Gastrocnemius medialis (tissue), 4 donors: ENCODE measurements around the gene RARA. TPM values are rescaled to one million over a fixed set of nuclear protein-coding genes. Genes with fewer than 3 reads are reported as not detected.
A peak's percentile ranks its signal among the peaks of the same experiment; 100 is the strongest.

Experiments
- ATAC-seq, 2 donors: fragments of 150-250 bp; one replicate each; pipeline ENCODE4 v1.9.1; 2016
- DNase-seq, 2 donors: peaks; one replicate each; pipeline ENCODE4 v3.0.0-alpha.2; 2019
- H3K27ac ChIP-seq, 4 donors: fragments of 200-600 bp; sonication (generic); 1 replicate in 1 of 4; 2 replicates in 3 of 4; pipeline ENCODE4 v1.5.1; 2016 to 2018; ENCODE audit warnings: mild to moderate bottlenecking in 2 of 4, moderate library complexity in 1 of 4
- H3K27me3 ChIP-seq, 3 donors: fragments of 200-600 bp; sonication (generic) in 2 of 3; 1 replicate in 1 of 3; 2 replicates in 2 of 3; pipeline versions ENCODE4 v1.5.1 to v1.6.0; 2016 to 2019; ENCODE audit warnings: mild to moderate bottlenecking in 1 of 3, moderate library complexity in 1 of 3
- H3K36me3 ChIP-seq, 2 donors: fragments of 200-600 bp; sonication (generic) in 1 of 2; one replicate each; pipeline ENCODE4 v1.5.1; 2017 to 2018
- H3K4me1 ChIP-seq, 2 donors: fragments of 200-600 bp; sonication (generic) in 1 of 2; one replicate each; pipeline ENCODE4 v1.5.1; 2016 to 2017; ENCODE audit warnings: mild to moderate bottlenecking in 2 of 2
- H3K4me3 ChIP-seq, 4 donors: fragments of 200-600 bp; sonication (generic) in 3 of 4; 1 replicate in 1 of 4; 2 replicates in 3 of 4; pipeline ENCODE4 v1.5.1; 2016 to 2019; ENCODE audit warnings: mild to moderate bottlenecking in 2 of 4
- H3K9me3 ChIP-seq, 3 donors: fragments of 200-600 bp; sonication (generic) in 2 of 3; 1 replicate in 1 of 3; 2 replicates in 2 of 3; pipeline ENCODE4 v1.5.1; 2016 to 2019
- POLR2A ChIP-seq, 2 donors: fragments of 450-650 bp; IDR thresholded peaks; one replicate each; pipeline ENCODE4 v1.6.1; 2017; ENCODE audit warnings: antibody characterized with exemption in 2 of 2, mild to moderate bottlenecking in 2 of 2, moderate library complexity in 2 of 2
- in situ Hi-C, 4 donors: fragments of 200-750 bp; cut with MboI; loops; one replicate each; pipeline versions ENCODE4 v1.15.0 to v1.8.0; 2017; ENCODE audit warnings: low sequenced_read_pairs in 4 of 4
- intact Hi-C: fragments of 100-400 bp; cut with DNase I; formaldehyde crosslinking; loops from one replicate; pipeline ENCODE4 v1.15.1; 2023; ENCODE audit warnings: low total_unique reads
- total RNA-seq, 4 donors: library from RNA; depleted of rRNA; stranded (reverse); fragments of >200 nt; gene quantifications; one replicate each; pipeline versions ENCODE4 v1.1.0 to v1.2.3, GENCODE V29; 2016
- TF ChIP-seq, protein P1 (sequence below), 5 experiments: fragments of 450-650 bp in 3 of 5; fragments of 200-600 bp in 2 of 5; sonication (generic) in 2 of 5; IDR thresholded peaks in 4 of 5; conservative IDR thresholded peaks in 1 of 5; 1 replicate in 4 of 5; 2 replicates in 1 of 5; pipeline ENCODE4 v1.5.1; 2016 to 2019; ENCODE audit warnings: antibody characterized with exemption in 5 of 5, mild to moderate bottlenecking in 3 of 5, moderate library complexity in 3 of 5

The RARA gene
- total RNA-seq, 4 donors from 2014 or later: 20.3 to 67.0 (median 48.4) TPM

DNA sequence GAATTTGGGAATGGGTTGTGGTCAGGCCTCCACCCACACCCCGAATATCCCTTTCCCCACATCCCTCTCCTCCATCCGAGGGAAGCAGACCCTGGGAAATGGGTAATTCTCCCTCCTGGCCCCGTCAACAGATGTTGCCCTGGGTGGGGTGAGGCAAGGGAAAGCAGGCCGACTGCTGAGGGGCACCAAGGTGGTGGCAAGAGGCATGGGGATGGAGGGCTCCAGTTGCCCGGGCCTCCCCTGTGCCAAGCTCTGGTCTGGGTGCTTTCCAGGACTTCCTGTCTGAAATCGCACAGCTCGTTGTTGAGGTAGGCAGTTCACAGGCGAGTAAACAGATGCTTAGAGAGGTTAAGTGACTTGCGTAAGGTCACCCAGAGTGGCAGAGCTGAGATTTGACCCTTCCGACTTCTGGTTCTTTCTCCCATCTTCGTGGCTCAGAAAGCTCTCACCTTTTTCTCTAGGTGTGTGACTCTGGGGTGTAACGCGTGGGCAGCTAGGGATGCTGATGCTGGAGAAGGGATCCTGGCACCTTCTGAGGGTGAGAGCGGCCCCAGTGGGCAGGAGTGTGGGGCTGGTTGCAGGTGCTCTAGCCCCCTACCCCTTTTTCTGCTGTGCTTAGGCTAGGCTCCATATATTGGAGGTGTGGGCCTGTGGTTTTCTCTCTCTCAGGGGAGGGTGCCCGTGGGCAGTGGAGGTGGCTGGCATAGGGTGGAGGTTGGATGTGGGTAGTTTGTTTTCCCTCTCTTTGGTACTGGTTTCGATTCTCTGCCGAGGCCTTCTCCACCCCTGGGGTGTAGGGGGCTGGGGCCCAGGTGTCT lies 17.2 kb downstream of the RARA start:
- Histone ChIP-seq H3K9me3 (no peaks in the 10 kb centered on the region), H3K4me1 (peaks cover 100% of the 10 kb centered on the region in 2 donors), H3K27ac (peak overlapping the region; percentile 95 to 100 (median 98)), H3K4me3 (peak overlapping the region in 1 of 4 donors; percentile 6), H3K27me3 (no peaks in the 10 kb centered on the region), H3K36me3 (no peaks in the 10 kb centered on the region)
- no peak for ATAC-seq
- intact Hi-C loops (no loop called here), in situ Hi-C loops (no loop called here)
- peak in 1 of 2 donors; percentile 72 for DNase-seq
- TF ChIP-seq, protein P1, sequence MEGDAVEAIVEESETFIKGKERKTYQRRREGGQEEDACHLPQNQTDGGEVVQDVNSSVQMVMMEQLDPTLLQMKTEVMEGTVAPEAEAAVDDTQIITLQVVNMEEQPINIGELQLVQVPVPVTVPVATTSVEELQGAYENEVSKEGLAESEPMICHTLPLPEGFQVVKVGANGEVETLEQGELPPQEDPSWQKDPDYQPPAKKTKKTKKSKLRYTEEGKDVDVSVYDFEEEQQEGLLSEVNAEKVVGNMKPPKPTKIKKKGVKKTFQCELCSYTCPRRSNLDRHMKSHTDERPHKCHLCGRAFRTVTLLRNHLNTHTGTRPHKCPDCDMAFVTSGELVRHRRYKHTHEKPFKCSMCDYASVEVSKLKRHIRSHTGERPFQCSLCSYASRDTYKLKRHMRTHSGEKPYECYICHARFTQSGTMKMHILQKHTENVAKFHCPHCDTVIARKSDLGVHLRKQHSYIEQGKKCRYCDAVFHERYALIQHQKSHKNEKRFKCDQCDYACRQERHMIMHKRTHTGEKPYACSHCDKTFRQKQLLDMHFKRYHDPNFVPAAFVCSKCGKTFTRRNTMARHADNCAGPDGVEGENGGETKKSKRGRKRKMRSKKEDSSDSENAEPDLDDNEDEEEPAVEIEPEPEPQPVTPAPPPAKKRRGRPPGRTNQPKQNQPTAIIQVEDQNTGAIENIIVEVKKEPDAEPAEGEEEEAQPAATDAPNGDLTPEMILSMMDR (IDR thresholded peaks at IDR 0.05 in 4 of 5, conservative IDR thresholded peaks at IDR 0.05 in 1 of 5): no peak
- no peak for TF ChIP-seq POLR2A (IDR thresholded peaks at IDR 0.05)

DNA sequence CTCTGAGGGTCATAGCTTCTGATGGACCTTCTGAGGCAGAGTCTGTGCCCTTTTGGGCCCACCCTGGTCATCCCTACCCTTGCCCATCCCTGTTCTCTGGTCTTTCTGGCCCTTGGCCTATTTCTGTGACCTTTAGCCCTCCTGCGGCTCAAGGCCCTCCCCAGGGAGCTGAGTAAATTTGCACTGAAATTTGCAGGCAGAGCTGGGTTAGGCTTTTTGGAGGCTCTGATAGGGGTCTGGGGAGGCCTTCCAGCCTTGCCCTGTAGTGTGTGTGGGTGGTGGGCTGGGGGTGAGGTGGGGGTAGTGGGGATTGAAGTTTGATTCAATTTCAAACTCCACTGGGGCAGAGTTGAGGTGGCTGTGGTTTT lies 17.8 kb downstream of the RARA start:
- intact Hi-C loops (no loop called here), in situ Hi-C loops (no loop called here)
- H3K4me1 ChIP-seq: peaks cover 100% of the 10 kb centered on the region in 2 donors
- peak overlapping the region; percentile 95 to 100 (median 98) for H3K27ac ChIP-seq
- DNase-seq (no peak), ATAC-seq (no peak)
- no peak for TF ChIP-seq POLR2A (IDR thresholded peaks at IDR 0.05)
- H3K27me3 ChIP-seq: no peaks in the 10 kb centered on the region
- no peaks in the 10 kb centered on the region for H3K9me3 ChIP-seq
- H3K36me3 ChIP-seq: no peaks in the 10 kb centered on the region
- peak overlapping the region in 1 of 4 donors; percentile 6 for H3K4me3 ChIP-seq

DNA sequence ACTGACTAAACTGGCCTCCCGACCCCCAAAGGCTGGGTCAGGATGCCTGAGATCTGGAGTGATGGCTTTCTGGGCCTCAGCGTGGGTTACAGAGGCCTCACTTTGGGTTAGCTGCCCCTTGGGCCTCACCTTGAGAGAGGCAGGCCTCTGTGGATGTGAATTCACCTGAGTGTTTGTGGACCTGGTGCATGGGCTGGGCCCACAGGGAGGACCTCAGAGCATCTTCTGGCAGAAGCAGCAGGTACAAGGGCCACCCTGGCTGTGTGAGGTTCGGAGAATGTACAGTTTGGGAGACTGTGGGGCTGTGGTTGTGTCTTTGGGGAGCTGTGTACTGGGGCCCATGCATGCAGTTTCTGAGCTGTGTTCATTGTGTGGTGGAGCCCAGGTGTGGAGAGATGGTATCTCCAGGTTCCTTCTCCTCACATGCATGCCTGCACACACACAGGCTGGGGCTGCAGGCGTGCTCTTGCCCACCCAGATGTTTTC lies 18.3 kb downstream of the RARA start:
- no peaks in the 10 kb centered on the region for H3K27me3 ChIP-seq
- no peaks in the 10 kb centered on the region for H3K36me3 ChIP-seq
- TF ChIP-seq, protein P1 (IDR thresholded peaks at IDR 0.05 in 4 of 5, conservative IDR thresholded peaks at IDR 0.05 in 1 of 5): no peak
- no peak for TF ChIP-seq POLR2A (IDR thresholded peaks at IDR 0.05)
- in situ Hi-C loops: no loop called here
- no peak for ATAC-seq
- intact Hi-C loops: no loop called here
- H3K4me1 ChIP-seq: peaks cover 100% of the 10 kb centered on the region in 2 donors
- H3K27ac ChIP-seq: peak overlapping the region; percentile 95 to 100 (median 98)
- no peak for DNase-seq
- H3K4me3 ChIP-seq: no peak overlapping the region
- H3K9me3 ChIP-seq: no peaks in the 10 kb centered on the region

DNA sequence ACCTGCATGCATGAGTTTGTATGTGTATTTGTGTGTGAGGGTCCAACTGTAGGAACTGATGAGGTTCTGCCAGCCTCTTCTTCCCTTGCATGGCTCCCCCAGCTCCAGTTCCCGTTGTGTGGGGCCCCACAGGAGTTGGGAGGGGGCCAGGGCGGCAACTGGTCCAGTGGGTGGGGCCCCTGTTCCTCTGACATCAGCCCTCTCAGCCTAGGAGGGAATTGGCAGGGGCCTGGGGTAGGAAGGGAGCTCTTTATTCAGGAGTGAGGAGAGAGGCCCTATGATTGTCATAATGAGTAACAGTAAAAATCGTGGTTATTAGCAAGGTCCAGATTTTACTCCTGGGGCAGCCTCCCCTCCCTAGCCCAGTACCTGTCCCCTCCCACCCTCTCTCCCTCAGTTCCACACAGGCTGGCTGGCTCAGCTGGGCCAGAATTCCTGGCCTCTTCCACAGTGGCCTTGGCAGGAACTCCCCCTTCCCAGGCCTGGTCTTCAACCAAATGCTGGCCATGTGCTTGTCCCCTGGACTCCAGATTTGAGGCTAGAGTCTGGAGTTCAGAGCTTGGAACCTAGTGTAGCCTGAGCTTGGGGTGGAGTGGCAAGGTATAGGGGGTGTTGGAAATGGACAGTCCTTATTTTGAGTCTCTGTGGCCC lies 18.9 kb downstream of the RARA start:
- peak in 1 of 2 donors; percentile 66 for DNase-seq
- Histone ChIP-seq H3K9me3 (no peaks in the 10 kb centered on the region), H3K4me3 (no peak overlapping the region), H3K27ac (peak overlapping the region; percentile 95 to 100 (median 98)), H3K4me1 (peaks cover 100% of the 10 kb centered on the region in 2 donors), H3K36me3 (no peaks in the 10 kb centered on the region), H3K27me3 (no peaks in the 10 kb centered on the region)
- TF ChIP-seq POLR2A (IDR thresholded peaks at IDR 0.05): no peak
- TF ChIP-seq, protein P1 (IDR thresholded peaks at IDR 0.05 in 4 of 5, conservative IDR thresholded peaks at IDR 0.05 in 1 of 5): no peak
- no peak for ATAC-seq
- in situ Hi-C loops (no loop called here), intact Hi-C loops (no loop called here)

DNA sequence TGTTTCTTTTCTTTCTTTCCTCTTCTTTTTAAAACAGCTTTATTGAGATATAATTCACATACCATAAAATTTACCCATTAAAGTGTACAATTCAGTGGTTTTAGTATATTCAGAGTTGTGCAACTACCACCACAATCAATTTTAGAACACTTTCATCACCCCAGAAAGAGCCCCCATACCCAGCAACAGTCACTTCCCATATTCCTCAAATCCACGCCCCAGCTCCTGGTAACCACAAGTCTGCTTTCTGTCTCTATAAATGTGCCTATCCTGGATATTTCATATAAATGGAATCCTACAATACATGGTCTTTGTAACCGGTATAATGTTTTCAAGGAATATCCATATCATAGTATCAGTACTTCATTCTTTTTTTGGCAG lies 19.4 kb downstream of the RARA start:
- Histone ChIP-seq H3K27ac (peak overlapping the region; percentile 95 to 100 (median 98)), H3K4me1 (peaks cover 100% of the 10 kb centered on the region in 2 donors), H3K9me3 (no peaks in the 10 kb centered on the region), H3K4me3 (no peak overlapping the region), H3K27me3 (no peaks in the 10 kb centered on the region), H3K36me3 (no peaks in the 10 kb centered on the region)
- ATAC-seq (no peak), DNase-seq (no peak)
- intact Hi-C loops (no loop called here), in situ Hi-C loops (no loop called here)
- TF ChIP-seq, protein P1 (IDR thresholded peaks at IDR 0.05 in 4 of 5, conservative IDR thresholded peaks at IDR 0.05 in 1 of 5): no peak
